Prostate gland (tissue), 2 donors: ENCODE results near the gene ITIH5.

Source experiments
- POLR2A ChIP-seq: fragments of 450-650 bp; IDR thresholded peaks from one replicate; pipeline ENCODE4 v1.6.1; 2016; ENCODE audit warnings: antibody characterized with exemption, mild to moderate bottlenecking
- TF ChIP-seq, protein P1 (sequence below), 4 experiments: fragments of 200-600 bp in 2 of 4; fragments of 450-650 bp in 2 of 4; sonication (generic) in 2 of 4; IDR thresholded peaks; 1 replicate in 3 of 4; 2 replicates in 1 of 4; pipeline ENCODE4 v1.5.1; 2016 to 2019; ENCODE audit warnings: antibody characterized with exemption in 4 of 4, mild to moderate bottlenecking in 2 of 4, moderate library complexity in 2 of 4

DNA sequence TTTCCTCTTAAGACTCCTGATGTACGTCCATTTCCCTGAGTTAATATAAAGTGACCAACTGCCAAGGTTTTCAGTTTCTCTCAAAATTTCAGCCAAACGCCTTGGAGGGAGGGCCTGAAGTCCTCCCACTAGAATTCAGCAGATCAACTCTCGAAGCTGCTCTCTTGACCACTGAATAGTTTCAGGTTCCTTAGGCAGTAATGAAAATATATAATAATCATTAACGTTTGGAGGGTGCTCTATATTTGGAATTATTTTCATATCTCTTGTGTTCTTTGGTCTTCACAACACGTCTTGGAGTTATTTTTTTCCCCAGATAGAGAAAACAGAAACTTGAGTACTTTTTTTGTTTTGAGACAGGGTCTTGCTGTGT, 132.3 kb downstream of the ITIH5 start:
- TF ChIP-seq, protein P1, sequence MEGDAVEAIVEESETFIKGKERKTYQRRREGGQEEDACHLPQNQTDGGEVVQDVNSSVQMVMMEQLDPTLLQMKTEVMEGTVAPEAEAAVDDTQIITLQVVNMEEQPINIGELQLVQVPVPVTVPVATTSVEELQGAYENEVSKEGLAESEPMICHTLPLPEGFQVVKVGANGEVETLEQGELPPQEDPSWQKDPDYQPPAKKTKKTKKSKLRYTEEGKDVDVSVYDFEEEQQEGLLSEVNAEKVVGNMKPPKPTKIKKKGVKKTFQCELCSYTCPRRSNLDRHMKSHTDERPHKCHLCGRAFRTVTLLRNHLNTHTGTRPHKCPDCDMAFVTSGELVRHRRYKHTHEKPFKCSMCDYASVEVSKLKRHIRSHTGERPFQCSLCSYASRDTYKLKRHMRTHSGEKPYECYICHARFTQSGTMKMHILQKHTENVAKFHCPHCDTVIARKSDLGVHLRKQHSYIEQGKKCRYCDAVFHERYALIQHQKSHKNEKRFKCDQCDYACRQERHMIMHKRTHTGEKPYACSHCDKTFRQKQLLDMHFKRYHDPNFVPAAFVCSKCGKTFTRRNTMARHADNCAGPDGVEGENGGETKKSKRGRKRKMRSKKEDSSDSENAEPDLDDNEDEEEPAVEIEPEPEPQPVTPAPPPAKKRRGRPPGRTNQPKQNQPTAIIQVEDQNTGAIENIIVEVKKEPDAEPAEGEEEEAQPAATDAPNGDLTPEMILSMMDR (IDR thresholded peaks at IDR 0.05), result no peak
- no peak for TF ChIP-seq POLR2A
